Left ventricle myocardium inferior (tissue), 1 donor: ENCODE data around the gene COP1. TPM values are rescaled to one million over a fixed set of nuclear protein-coding genes. Genes with fewer than 3 reads are reported as not detected.
"Not testable (repeated sequence)": the region's sequence is repeated elsewhere in the genome, so short reads cannot be mapped to it uniquely, and the experiment has no call there.

Experiments used
- DNase-seq: peaks from one replicate; pipeline ENCODE4 v3.0.0-alpha.2; 2020
- H3K27ac ChIP-seq: fragments of 200-600 bp; replicated peaks from 2 replicates; pipeline ENCODE4 v1.8.0; 2021
- H3K27me3 ChIP-seq: fragments of 200-600 bp; 2 replicates; pipeline ENCODE4 v1.8.0; 2021; ENCODE audit warnings: low read depth
- H3K36me3 ChIP-seq: fragments of 200-600 bp; 2 replicates; pipeline ENCODE4 v1.8.0; 2021
- H3K4me1 ChIP-seq: fragments of 200-600 bp; 2 replicates; pipeline ENCODE4 v1.8.0; 2021
- H3K4me3 ChIP-seq: fragments of 200-600 bp; 2 replicates; pipeline ENCODE4 v1.8.0; 2021; ENCODE audit warnings: mild to moderate bottlenecking, moderate library complexity
- H3K9me3 ChIP-seq: fragments of 200-600 bp; replicated peaks from 2 replicates; pipeline ENCODE4 v1.8.0; 2021
- intact Hi-C: fragments of 100-400 bp; cut with micrococcal nuclease; formaldehyde crosslinking; loops from one replicate; pipeline ENCODE4 v1.11.0; 2022
- total RNA-seq: library from RNA; stranded (reverse); fragmentation: NEBNext Ultra II Directional; extraction: Animal tissue kit (Norgen Biotek cat#: 25700); gene quantifications from one replicate; pipeline ENCODE4 v1.2.1, GENCODE V29; 2021
- TF ChIP-seq, protein P1 (sequence below): fragments of 200-600 bp; IDR thresholded peaks from 2 replicates; pipeline ENCODE4 v1.8.0; 2021; ENCODE audit warnings: antibody characterized with exemption, mild to moderate bottlenecking, borderline replicate concordance
- donor health status: DM: no; HTN: yes; CAD: no; lungs with severe emphysema.

Gene COP1
- total RNA-seq, 1 donor from 2014 or later: 22.6 TPM

DNA sequence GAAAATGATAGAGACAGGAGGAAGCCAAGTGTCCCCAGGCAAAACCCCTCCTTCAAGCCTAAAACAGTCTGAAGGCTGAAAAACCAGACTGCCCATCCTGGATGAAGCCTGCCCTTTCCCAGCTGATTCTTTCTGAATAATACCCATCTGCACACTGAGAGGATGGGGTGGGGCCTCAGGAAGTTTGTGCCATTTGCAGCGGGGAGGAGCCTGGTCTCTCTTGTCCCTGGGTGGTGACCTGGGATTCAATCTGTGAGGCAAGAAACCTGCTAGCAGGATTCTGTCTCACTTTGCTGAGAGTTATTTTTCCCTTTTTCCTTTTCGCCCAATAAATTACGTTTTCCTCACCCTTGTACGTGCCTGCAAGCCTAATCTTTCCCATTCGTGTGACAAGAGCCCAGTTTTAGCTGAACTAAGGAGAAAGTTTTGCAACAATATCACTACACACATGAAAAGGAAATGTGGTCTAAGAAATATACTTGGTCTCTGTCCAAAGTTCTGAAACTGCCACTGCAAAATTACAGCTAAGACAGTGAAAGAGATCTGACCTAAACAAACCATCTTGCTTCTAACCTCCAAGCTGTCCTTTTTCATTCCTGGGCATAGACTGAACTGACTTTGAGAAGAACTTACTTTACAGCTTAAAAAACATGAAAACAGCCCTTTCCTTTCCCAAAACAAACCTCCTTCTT lies 105.0 kb downstream of the COP1 start:
- no peak for DNase-seq
- H3K4me1 ChIP-seq: no peaks in the 10 kb centered on the region
- H3K9me3 ChIP-seq: peaks cover 42% of the 10 kb centered on the region
- H3K27ac ChIP-seq: no peak overlapping the region
- TF ChIP-seq, protein P1, sequence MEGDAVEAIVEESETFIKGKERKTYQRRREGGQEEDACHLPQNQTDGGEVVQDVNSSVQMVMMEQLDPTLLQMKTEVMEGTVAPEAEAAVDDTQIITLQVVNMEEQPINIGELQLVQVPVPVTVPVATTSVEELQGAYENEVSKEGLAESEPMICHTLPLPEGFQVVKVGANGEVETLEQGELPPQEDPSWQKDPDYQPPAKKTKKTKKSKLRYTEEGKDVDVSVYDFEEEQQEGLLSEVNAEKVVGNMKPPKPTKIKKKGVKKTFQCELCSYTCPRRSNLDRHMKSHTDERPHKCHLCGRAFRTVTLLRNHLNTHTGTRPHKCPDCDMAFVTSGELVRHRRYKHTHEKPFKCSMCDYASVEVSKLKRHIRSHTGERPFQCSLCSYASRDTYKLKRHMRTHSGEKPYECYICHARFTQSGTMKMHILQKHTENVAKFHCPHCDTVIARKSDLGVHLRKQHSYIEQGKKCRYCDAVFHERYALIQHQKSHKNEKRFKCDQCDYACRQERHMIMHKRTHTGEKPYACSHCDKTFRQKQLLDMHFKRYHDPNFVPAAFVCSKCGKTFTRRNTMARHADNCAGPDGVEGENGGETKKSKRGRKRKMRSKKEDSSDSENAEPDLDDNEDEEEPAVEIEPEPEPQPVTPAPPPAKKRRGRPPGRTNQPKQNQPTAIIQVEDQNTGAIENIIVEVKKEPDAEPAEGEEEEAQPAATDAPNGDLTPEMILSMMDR: no peak
- H3K27me3 ChIP-seq: no peaks in the 10 kb centered on the region
- peaks cover 70% of the 10 kb centered on the region for H3K36me3 ChIP-seq
- H3K4me3 ChIP-seq: no peak overlapping the region
- intact Hi-C loops: no loop called here

DNA sequence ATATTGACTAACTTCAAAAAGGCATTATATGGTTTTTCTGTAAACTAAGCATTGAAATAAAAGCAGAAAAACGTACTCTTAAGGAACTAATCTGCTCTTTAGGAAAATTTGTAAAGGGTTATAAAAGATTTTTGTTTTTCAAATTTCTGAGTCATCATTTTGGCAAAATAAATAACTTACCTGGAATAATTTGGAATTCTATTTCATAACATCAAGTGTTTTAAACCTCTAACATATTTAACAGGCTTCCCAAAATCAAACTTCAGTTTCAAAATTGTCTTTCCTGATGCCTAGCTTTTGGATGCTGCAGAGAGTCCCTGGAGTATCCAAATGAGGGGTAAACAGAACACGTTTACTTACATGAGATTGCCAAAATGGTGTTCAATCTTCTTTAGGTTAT lies 108.5 kb downstream of the COP1 start:
- TF ChIP-seq, protein P1: no peak
- no peak for DNase-seq
- H3K27me3 ChIP-seq: no peaks in the 10 kb centered on the region
- H3K4me3 ChIP-seq: no peak overlapping the region
- intact Hi-C loops: no loop called here
- peaks cover 60% of the 10 kb centered on the region for H3K9me3 ChIP-seq
- H3K4me1 ChIP-seq: no peaks in the 10 kb centered on the region
- no peak overlapping the region for H3K27ac ChIP-seq
- peaks cover 81% of the 10 kb centered on the region for H3K36me3 ChIP-seq

DNA sequence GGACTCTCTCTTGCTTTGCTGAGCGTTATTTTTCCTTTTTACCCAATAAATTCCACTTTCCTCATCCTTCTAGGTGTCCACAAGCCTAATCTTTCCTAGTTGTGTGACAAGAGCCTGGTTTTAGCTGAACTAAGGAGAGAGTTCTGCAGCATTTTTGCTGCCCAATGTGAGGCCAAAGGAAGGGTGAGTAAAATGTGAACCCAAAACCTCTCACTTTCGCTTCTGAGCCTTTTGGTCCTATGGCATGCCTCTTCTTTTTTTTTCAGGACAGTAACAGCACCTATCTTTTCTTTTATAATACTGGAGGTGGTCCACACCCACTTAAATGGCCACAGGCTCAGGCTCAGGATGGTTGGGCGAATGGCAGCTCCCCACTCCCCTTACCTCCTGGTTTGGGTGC lies 111.1 kb downstream of the COP1 start:
- TF ChIP-seq, protein P1: no peak
- no peaks in the 10 kb centered on the region for H3K27me3 ChIP-seq
- H3K27ac ChIP-seq: no peak overlapping the region
- H3K4me1 ChIP-seq: no peaks in the 10 kb centered on the region
- peaks cover 71% of the 10 kb centered on the region for H3K36me3 ChIP-seq
- H3K9me3 ChIP-seq: peaks cover 57% of the 10 kb centered on the region
- intact Hi-C loops: no loop called here
- H3K4me3 ChIP-seq: no peak overlapping the region
- DNase-seq: no peak

DNA sequence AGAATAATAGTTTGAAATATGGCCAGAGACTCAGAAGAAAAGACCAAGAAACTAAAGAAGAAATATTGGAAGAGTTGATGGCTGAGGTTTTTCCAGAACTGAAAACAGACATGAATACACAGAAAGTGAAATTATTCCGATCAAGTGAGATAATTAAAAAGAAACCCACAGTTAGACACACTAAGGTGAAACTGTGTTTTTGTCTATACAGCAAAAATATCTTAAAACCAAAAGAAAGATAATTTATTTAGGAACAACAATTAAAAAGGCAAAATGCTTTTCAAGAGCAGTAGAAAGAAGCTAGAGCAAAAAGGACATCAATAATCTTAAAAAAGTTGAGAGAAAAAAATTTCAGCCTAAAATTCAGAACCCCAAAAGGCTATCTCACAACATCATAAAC lies 116.3 kb downstream of the COP1 start:
- TF ChIP-seq, protein P1: no peak
- no peaks in the 10 kb centered on the region for H3K27me3 ChIP-seq
- no peak overlapping the region for H3K27ac ChIP-seq
- H3K4me1 ChIP-seq: no peaks in the 10 kb centered on the region
- H3K9me3 ChIP-seq: peaks cover 25% of the 10 kb centered on the region
- H3K4me3 ChIP-seq: no peak overlapping the region
- no peak for DNase-seq
- intact Hi-C loops: no loop called here
- peaks cover 28% of the 10 kb centered on the region for H3K36me3 ChIP-seq

DNA sequence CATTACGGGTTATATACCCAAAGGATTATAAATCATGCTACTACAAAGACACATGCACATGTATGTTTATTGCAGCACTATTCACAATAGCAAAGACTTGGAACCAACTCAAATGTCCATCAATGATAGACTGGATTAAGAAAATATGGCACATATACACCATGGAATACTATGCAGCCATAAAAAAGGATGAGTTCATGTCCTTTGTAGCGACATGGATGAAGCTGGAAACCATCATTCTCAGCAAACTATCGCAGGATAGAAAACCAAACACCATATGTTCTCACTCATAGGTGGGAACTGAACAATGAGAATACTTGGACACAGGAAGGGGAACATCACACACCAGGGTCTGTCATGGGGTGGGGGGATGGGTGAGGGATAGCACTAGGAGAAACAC lies 119.3 kb downstream of the COP1 start:
- H3K27ac ChIP-seq, DNase-seq, H3K4me1 ChIP-seq, H3K27me3 ChIP-seq, intact Hi-C loops, H3K4me3 ChIP-seq: not testable (repeated sequence)
- Histone ChIP-seq H3K36me3 (peaks cover 15% of the 10 kb centered on the region), H3K9me3 (peaks cover 18% of the 10 kb centered on the region)

DNA sequence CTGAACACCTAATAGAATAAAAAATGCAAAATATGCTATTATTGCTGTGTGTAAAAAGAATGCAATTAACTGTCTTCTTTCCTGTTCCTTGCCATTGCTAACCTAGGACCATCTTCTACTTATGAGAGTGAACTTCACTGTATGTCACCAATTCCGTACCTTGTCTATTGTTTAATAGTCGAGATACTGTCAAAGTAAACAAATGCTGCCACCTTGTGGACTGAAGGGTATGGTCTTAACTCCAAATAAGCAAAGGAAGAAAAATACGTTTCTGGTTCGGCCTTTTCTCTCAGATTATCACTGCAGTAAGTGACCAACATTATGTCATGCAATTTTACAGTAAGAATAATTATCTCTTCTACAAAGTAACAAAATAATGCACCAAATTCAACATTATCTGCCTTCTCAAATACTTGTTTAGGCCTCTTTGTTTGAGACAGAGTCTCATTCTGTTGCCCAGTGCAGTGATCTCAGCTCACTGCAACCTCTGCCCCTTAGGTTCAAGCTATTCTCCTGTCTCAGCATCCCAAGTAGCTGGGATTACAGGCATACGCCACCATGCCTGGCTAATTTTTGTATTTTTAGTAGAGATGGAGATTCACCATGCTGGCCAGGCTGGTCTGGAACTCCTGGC lies 133.4 kb downstream of the COP1 start:
- peaks cover 26% of the 10 kb centered on the region for H3K36me3 ChIP-seq
- intact Hi-C loops: loop anchor here (5.0 to 10.0 kb wide), 3 partner anchors 589 to 921 kb away; no protein-coding TSS in a partner anchor
- H3K4me3 ChIP-seq: no peak overlapping the region
- no peak overlapping the region for H3K27ac ChIP-seq
- DNase-seq: no peak
- H3K27me3 ChIP-seq: no peaks in the 10 kb centered on the region
- peaks cover 20% of the 10 kb centered on the region for H3K9me3 ChIP-seq
- TF ChIP-seq, protein P1: peak; percentile 82
- peaks cover 4% of the 10 kb centered on the region for H3K4me1 ChIP-seq
